GM10266 (cell line): ENCODE results near the gene ARMH3.
"Not testable (repeated sequence)": the region's sequence is repeated elsewhere in the genome, so short reads cannot be mapped to it uniquely, and the experiment has no call there.

Experiments
- DNase-seq: peaks from one replicate; pipeline ENCODE4 v3.0.0; 2012; ENCODE audit errors: extremely low spot score
- CTCF ChIP-seq: IDR thresholded peaks from 2 replicates; pipeline ENCODE4 v1.5.1; 2012; ENCODE audit warnings: mild to moderate bottlenecking, low read depth; ENCODE audit not compliant: control insufficient read depth, insufficient read depth; ENCODE audit errors: missing control alignments

Gene ARMH3

DNA sequence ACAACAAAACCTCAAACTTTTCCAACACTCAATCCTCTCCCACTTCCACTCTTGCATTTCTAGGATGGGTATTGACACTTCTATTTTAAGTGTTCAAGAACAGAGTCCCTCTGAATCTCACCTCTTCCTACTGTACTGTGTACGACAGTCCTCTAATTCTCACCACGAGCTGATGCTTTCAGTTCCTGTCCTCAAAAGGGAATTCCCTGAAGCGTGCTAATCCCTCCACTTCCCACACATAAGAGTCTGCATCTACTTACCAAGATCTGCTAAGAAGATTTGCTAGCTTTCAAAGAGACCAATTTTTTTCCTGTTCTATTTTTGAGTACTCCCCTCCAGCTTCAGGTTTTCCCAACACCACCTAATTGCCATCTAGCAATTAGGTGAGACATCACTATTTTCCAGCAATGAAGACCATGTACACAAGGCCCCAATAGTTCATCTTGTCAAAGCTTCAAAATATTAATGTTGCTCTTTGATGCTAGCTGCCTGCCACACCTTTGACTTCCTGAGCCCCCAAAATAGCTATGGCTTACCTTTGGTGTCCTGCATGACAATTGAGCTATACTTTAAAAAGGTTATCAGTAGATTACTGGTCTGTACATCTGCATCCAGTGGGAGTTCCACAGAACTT, 54.4 kb downstream of the ARMH3 start:
- TF ChIP-seq CTCF: no peak
- DNase-seq: peak; percentile 38

GRCh38 chr10:101997803-101998202, 58.2 kb downstream of the ARMH3 start:
- no peak for TF ChIP-seq CTCF

DNA sequence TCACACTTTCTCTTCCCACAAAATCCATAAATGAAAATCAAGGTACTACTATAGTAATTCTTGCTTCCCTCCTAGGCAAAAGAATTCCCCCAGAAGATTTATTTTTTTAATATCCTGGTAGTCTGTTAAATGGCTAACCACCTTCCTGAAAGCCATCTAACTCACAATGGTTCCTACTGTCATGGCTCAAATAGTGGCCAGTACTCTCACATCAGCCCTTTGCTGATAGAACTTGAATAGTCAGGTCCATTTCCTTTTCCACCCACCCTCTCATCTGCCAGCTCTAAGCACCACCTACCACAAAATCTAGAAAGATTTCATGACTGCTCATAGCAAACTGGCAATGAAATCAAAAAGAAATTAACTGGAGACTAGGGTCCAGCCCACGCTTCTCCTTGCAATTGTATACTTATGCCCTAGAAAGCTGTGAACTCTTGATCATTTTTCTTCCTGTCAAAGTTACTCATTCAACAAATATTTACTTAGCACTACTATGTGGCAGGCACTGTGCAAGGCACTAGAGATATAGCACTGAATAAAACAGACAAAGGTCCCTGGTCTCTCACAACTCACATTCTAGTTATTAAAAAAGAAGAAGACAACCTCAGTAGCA, 60.4 kb downstream of the ARMH3 start:
- no peak for DNase-seq
- no peak for TF ChIP-seq CTCF

More at GRCh38 chr10:101997803-101998202, 58.2 kb downstream of the ARMH3 start:
- DNase-seq: no peak

DNA sequence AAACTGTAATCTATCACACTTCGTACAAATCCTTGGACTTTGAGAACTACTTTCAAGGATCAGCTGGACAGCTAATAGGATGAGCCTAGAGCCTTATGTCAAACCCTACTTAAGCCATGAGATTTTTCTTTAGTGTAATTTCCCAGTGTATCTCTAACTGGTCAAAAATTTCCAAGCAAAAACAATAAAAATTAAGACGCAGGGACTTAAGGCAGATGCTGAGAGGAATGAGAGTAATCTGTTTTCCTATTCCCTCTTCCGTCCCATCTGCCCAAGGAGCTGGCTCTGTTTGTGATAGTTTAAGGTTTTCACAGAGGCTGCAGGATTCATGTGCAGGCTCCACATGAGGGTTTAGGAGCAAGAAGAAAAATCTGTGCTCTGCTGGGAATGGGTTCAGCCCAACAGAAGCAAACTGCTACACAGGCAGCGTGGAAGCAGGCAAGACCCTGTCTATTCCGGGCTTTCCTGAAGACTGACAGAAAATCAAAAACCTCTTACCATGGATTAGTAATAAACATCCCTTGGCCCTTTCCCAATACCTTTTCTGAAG, 62.2 kb downstream of the ARMH3 start:
- TF ChIP-seq CTCF: no peak

GRCh38 chr10:101993221-101993620, 62.8 kb downstream of the ARMH3 start:
- DNase-seq: no peak
- no peak for TF ChIP-seq CTCF

More for the DNA sequence above, 62.2 kb downstream of the ARMH3 start:
- DNase-seq: no peak

- no peak for TF ChIP-seq CTCF
- no peak for DNase-seq
Measured at GRCh38 chr10:101987136-101987535, 68.8 kb downstream of the ARMH3 start.

GRCh38 chr10:101986624-101986971, 69.4 kb downstream of the ARMH3 start:
- no peak for TF ChIP-seq CTCF
- no peak for DNase-seq

GRCh38 chr10:101980677-101981076, 75.3 kb downstream of the ARMH3 start:
- DNase-seq: not testable (repeated sequence)
